Fibroblast of skin of left quadriceps (primary cell): ENCODE measurements around the gene TRIM23.
A peak's percentile ranks its signal among the peaks of the same experiment; 100 is the strongest.
"Not testable (repeated sequence)": the region's sequence is repeated elsewhere in the genome, so short reads cannot be mapped to it uniquely, and the experiment has no call there.

Experiments
- DNase-seq, 2 experiments: peaks; one replicate each; pipeline ENCODE4 v3.0.0-alpha.2; 2013; ENCODE audit warnings: low read depth in 2 of 2

The TRIM23 gene

DNA sequence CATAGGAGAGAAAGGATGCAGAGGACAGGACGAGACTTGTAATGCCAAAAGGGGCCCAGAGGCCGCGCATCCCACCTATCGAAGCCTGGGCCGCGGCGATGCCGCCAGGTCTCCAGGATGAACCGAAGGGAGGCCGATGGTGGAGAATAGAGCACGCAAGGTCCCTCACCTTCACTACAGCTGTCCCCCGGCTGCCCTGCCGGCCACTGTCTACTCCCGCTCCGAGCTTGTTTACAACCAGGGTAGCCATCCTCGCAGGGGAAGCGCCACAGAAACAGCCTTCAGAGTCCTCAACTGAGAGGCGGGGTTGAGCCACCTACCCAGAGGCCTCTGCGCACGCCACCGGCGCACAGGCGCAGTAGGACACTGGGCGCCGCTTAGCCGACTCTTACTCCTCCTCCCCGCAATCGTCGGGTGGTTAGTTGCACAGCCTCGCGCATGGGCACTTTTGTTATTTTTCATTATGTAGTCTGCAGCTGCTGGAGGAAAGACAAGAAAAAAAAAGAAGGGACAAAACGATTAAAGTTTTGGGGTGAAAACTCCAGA, at the start of gene TRIM23:
TSS of gene TRIM23 (minus strand) at position 309 of the 546 bp plus-strand sequence. CDS start at position 250, 59 bp downstream.
- DNase-seq: peak; percentile 83 to 86

GRCh38 chr5:65672796-65673195, 48.7 kb upstream of the TRIM23 start:
- DNase-seq: peak; percentile 29 to 30

- no peak for DNase-seq
Observed at GRCh38 chr5:65668696-65669095, 44.6 kb upstream of the TRIM23 start.

DNA sequence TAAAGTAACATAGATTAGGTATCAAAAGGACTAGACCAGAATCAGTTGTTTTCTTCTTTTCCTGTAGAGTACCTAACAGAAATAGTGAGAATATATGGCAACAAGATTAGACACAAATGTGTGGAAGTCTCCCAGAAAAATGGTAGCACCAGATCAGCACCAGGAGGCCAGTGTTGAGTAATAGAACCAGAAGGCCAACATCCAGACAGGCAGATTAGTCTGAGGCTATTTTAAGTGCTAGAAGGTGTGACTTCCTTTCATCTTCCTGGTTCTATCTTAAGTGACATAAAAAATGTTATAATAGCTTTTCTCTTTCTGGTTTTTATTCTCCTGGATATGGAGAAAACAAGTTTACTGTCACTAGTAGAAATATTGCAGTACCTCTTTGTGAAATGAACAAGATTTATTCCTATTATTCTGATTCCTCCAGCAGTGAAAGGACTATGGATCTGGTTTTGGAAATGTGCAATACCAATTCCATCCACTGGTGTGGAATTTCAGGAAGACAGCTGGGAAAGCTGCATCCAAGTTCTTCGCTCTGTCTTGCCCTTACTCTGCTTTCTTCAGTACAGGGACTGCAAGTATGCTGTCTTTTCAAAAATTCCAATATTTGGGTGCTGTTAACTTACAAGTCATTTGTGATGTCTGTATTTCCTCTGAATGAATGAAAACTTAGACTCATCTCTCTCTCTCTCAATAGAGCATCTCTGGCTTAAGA, 39.8 kb upstream of the TRIM23 start:
- no peak for DNase-seq

- DNase-seq: no peak
Observed at GRCh38 chr5:65654713-65655112, 30.6 kb upstream of the TRIM23 start.

DNA sequence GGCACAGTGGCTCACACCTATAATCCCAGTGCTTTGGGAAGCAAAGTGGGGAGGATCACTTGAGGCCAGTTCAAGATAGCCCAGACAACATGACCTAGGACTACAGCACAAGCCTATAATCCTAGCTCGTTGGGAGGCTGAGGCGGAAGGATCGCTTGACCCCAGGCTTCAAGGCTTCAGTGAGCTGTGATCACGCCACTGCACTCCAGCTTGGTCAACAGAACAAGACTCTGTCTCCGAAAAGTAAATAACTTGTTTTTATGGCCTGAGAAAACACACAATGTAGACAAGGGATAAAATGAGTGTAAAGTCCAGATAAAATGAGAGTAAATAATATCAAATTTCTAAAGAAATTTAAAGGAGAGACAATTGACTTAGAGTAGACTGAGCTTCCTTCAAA, 27.0 kb upstream of the TRIM23 start:
- no peak for DNase-seq

DNA sequence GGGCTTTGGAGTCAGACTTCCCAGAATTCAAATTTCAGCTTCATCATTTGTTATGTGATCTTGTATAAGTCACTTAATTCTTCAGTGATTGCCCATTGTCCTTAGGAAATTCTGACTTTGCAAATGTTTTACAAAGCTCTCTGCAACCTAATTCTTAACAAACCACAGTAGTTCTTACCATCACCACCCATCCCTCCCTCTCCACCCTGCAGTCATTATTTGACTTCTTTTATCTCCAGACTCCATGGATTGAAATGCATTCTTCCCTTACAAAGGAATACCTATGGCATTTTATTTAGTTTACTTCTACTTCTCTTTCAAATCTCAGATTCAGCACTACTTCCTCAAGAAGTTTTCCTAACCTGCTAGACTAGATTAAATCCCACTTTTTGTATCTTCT, 23.8 kb upstream of the TRIM23 start:
- no peak for DNase-seq

DNA sequence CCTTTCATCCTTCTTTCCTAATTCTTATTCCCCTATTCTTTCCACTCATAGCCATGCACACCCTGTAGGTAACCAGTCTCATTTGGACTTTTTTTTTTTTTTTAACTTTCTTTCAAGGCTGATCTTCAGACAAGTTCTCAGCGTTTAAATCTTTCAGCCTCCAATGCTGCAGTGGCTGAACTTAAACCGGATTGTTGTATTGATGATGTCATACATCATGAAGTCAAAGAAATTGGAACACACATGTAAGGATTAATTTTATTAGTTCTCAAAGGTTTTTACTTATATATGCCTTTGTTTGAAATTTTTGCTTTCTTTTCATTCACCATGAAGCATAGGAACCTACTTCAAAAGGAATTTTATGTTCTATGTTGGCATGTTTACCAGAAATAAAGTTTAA, 22.8 kb upstream of the TRIM23 start:
- no peak for DNase-seq

DNA sequence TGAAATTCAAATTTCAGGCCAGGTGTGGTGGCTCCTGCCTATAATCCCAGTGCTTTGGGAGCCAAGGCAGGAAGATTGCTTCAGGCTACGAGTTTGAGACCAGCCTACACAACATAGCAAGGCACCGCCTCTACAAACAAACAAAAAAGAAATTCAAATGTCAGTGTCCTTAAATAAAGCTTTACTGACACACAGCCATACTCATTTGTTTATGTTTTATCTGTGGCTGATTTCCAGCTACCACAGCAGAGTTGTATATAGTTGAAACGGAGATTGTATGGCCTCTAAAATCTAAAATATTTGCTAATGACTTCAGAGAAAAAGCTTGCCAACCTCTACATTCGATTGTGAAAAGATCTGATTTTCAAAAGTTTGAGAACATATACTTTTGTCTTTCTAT, 16.1 kb upstream of the TRIM23 start:
- no peak for DNase-seq

- DNase-seq: no peak
Observed at GRCh38 chr5:65630981-65631380, 6.8 kb upstream of the TRIM23 start.

DNA sequence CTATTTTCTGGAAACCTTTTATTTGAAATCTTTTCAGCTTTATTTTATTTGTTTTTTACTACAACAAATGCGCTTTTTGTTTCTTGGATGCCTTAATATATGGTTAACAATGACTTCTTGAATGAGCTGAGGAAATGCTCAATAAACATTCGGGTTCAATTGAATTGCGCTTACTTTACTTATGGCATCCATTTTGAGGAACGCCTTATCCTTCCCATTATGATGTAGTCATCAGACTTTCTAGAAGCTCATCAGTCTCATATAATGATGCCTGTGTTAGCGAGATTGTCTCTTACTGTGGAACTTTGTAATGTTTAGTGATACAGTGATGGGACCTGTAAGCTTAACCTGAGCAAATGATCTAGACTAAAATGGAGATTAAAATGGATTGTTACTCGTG, 1.6 kb upstream of the TRIM23 start:
- no peak for DNase-seq

DNA sequence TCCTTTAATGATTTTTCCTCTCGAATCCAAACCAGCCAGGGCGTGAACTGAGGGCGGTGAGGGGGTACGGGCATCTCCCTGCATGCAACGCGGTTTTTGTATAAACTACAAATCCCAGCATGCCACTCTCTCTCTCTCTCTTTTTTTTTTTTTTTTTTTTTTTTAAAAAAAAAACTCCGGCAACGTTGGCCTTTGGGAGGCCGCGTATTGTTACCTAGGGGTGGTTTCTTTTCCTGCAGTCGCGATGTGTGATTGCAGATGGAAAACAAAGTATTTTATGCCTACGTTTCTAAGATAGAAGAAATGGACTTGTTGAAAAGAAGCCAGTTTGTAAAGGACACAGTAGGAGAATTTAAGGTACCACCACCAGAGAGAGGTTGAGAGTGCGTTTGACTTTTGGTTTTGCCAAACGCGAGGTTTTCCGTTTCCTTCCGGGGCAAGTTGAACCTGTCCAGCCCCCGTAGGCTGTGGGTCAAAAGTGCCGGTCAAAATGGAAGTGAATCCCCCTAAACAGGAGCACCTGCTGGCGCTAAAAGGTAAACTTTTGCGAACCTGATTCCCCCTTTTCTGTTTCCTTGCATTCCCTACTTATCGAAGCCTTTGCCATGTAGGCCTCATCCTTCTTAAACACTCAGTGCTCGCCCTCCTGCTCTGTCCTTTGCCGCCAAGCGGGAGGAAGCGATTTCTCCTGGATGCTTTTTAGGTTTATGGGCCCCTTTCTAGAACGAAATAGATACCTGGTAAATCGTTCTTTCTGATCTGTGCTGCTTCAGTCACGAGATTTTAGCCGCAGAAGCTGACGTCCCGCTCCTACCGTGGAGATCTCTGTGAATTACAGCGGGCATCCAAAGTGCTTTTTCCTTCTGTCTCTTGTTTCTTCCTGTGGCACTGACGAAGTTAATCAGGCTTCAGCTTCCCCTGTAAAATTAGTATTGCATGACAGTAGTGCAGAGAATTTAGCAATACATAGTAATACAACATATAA, 730 bp upstream of the TRIM23 start, which contains the start of the genes SHLD3 and TRAPPC13:
TSS of gene SHLD3 (plus strand) at position 457 of the 985 bp plus-strand sequence. CDS start 4,561 bp downstream, outside the sequence.
TSS of gene TRAPPC13 (plus strand) at position 457 of the 985 bp plus-strand sequence. CDS start at position 491, 34 bp downstream.
- DNase-seq: peak; percentile 71 to 74

DNA sequence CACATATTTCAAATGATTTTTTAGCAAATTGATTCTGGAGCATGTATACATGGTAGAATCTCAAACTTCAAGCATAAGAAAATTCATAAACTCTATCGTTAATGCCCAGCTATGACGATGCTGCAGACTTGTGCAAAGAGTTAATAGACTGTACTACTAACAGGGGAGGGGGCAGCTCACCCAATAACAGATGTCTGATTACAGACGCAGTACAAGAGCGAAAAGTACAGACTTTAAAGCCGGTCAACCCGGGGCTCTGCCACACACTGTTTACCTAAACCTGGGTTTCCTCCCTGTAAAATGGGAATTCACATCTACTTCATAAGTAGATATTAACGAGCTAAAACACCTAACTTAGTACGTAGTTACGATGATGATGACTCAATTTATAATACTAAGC, 651 bp downstream of the TRIM23 start:
- DNase-seq: no peak

DNA sequence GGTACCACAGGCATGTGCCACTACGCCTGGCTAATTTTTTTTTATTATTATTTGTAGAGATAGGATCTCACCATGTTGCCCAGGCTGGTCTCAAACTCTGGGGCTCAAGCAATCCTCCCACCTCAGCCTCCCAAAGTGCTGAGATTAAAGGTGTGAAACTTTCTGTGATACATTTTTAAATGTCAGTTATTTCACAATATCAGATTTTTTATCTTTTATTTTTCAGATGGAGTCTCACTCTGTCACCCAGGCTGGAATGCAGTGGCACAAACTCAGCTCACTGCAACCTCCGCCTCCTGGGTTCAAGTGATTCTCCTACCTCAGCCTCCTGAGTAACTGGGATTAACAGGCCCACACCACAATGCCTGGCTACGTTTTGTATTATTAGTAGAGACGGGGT, 2.2 kb downstream of the TRIM23 start:
- not testable (repeated sequence) for DNase-seq

DNA sequence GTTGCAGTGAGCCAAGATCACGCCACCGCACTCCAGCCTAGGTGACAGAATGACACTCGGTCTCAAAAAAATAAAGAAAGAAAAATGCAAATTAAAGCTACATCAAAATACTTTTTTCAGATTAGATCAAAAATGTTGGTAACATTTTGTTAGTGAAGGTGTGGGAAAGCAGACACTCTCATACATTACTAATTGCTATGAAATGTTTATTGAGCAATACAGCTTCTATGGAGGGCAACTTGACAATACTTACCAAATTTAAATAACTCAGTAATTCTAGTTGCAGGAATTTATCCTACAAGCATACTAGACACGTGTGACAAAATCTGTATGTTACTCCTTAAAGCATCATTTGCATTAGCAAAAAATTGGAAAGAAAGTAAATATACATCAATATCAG, 4.1 kb downstream of the TRIM23 start:
- no peak for DNase-seq

DNA sequence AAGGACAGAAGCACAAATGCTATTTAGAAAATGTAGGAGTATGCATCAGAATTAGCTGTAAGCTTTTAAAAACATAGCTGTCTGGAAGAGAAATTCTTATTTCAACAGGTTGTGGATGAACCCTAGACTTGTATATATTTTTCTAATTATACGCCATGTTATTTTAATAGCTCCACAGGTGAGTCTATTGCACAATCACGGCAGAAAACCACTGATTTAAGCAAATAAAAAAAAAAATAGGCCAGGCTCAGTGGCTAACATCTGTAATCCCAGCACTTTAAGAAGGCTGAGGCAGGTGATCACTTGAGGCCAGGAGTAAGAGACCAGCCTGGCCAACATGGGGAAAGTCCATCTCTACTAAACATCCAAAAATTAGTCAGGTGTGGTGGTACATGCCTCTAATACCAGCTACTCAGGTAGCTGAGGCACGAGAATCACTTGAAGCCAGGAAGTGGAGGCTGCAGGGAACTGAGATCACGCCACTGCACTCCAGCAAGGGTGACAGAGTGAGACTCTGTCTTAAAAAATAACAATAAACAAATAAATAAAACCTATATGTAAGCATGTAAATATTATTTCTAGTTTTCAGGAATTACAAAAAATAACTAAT, 11.7 kb downstream of the TRIM23 start:
- DNase-seq: no peak

- no peak for DNase-seq
Observed at GRCh38 chr5:65611524-65611923, 12.6 kb downstream of the TRIM23 start.

DNA sequence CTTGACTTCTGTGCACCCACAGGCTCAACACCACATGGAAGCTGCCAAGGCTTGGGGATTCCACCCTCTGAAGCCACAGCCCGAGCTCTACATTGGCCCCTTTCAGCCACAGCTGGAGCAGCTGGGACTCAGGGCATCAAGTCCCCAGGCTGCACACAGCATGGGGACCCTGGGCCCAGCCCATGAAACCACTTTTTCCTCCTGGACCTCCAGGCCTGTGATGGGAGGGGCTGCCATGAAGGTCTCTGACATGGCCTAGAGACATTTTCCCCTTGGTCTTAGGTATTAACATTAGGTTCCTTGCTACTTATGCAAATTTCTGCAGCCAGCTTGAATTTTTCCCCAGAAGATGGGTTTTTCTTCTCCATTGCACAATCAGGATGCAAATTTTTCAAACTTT, 22.4 kb downstream of the TRIM23 start:
- not testable (repeated sequence) for DNase-seq

DNA sequence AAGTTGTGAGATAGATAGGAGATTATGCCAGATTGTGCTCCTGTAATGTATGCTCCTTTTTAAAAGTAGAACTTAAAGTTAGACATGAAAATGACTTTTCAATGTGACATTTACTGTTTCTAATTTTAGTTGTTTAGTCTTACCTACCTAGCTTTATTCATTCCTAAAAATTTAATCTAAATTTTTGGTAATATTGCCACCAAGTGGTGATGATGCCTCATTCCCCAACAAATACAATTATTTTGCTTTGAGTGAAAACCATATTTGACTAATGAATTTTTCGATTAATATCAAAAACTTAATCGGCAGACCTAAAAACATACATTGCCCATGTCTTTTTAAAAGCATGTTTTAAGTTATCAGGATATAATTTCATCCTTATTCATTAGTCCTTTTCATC, 35.4 kb downstream of the TRIM23 start:
- no peak for DNase-seq

- DNase-seq: no peak
Observed at GRCh38 chr5:65577141-65577540, 47.0 kb downstream of the TRIM23 start.

DNA sequence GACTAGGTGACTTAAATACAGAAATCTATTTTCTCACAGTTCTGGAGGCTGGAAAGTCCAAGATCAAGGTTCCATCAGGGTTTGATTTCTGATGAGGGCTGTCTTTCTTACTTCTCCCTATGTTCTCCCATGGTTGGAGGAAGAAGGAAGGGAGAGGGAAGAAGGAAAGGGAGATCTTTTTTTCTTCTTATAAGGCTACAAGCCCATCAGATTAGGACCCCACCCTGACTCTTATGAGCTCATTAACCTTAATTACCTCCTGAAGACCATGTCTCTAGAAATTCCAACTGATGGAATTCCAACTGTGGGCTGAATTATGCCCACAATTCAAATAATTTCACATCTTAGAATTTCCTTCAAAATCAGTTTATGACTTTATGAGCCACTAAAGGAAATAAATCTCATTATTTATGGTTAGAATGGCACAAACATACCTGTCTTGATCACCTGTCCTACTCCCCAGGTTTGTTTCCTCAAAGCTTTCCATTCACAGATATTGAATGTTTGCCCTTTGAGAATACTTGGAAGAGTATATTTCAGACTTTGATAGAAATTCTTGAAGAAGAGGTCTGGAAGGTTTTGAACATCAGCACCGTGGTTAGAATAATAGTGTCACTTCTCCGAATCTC, 53.4 kb downstream of the TRIM23 start:
- no peak for DNase-seq
